Measurements from ENCODE around the gene VCL. TPM values are rescaled to one million over a fixed set of nuclear protein-coding genes. Genes with fewer than 3 reads are reported as not detected.

VCL gene
- total RNA-seq, 2 experiments from 2014 or later, result 18.5 to 19.7 TPM

- no peak overlapping the region for H3K27ac ChIP-seq (ENCODE audit: low read depth in 1 of 2, low read length in 2 of 2)
- TF ChIP-seq, protein P1, sequence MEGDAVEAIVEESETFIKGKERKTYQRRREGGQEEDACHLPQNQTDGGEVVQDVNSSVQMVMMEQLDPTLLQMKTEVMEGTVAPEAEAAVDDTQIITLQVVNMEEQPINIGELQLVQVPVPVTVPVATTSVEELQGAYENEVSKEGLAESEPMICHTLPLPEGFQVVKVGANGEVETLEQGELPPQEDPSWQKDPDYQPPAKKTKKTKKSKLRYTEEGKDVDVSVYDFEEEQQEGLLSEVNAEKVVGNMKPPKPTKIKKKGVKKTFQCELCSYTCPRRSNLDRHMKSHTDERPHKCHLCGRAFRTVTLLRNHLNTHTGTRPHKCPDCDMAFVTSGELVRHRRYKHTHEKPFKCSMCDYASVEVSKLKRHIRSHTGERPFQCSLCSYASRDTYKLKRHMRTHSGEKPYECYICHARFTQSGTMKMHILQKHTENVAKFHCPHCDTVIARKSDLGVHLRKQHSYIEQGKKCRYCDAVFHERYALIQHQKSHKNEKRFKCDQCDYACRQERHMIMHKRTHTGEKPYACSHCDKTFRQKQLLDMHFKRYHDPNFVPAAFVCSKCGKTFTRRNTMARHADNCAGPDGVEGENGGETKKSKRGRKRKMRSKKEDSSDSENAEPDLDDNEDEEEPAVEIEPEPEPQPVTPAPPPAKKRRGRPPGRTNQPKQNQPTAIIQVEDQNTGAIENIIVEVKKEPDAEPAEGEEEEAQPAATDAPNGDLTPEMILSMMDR (IDR thresholded peaks at IDR 0.05), result no peak
Measured at GRCh38 chr10:74096777-74097176, 98.9 kb downstream of the VCL start.

GRCh38 chr10:74097776-74098175, 99.9 kb downstream of the VCL start:
- no peak for ATAC-seq (ENCODE audit: poor library complexity)
- intact Hi-C loops (cut with DNase I, micrococcal nuclease), result no loop called here
- Histone ChIP-seq H3K4me3 (ENCODE audit: low read length) (no peak overlapping the region), H3K27ac (ENCODE audit: low read depth in 1 of 2, low read length in 2 of 2) (no peak overlapping the region), H3K36me3 (ENCODE audit: insufficient read depth, low read length) (peaks cover 87% of the 10 kb centered on the region), H3K9me3 (ENCODE audit: control insufficient read depth in 1 of 2, insufficient read depth in 1 of 2, low read length in 2 of 2) (no peaks in the 10 kb centered on the region), H3K4me1 (ENCODE audit: insufficient read depth, low read length) (no peaks in the 10 kb centered on the region), H3K27me3 (ENCODE audit: control insufficient read depth in 1 of 2, insufficient read depth in 2 of 2, low read length in 2 of 2) (no peaks in the 10 kb centered on the region)
- TF ChIP-seq, protein P1 (IDR thresholded peaks at IDR 0.05), result no peak
- no peaks in the 10 kb centered on the region for H3K9me3 Mint-ChIP-seq
- H3K4me1 Mint-ChIP-seq (ENCODE audit: low read depth), result no peaks in the 10 kb centered on the region
- H3K27me3 Mint-ChIP-seq, result no peaks in the 10 kb centered on the region
- CTCF ChIA-PET, result no interaction called here
- peak overlapping the region; percentile 1 for H3K27ac Mint-ChIP-seq
- H3K36me3 Mint-ChIP-seq (ENCODE audit: low read depth), result peaks cover 90% of the 10 kb centered on the region
- H3K4me3 Mint-ChIP-seq, result no peak overlapping the region
- POLR2A ChIA-PET, result no interaction called here
- DNase-seq, result no peak

More at GRCh38 chr10:74096777-74097176, 98.9 kb downstream of the VCL start:
- Histone ChIP-seq H3K9me3 (ENCODE audit: control insufficient read depth in 1 of 2, insufficient read depth in 1 of 2, low read length in 2 of 2) (no peaks in the 10 kb centered on the region), H3K27me3 (ENCODE audit: control insufficient read depth in 1 of 2, insufficient read depth in 2 of 2, low read length in 2 of 2) (no peaks in the 10 kb centered on the region), H3K4me1 (ENCODE audit: insufficient read depth, low read length) (no peaks in the 10 kb centered on the region), H3K36me3 (ENCODE audit: insufficient read depth, low read length) (peaks cover 93% of the 10 kb centered on the region), H3K4me3 (ENCODE audit: low read length) (no peak overlapping the region)
- Mint-ChIP-seq H3K4me1 (ENCODE audit: low read depth) (no peaks in the 10 kb centered on the region), H3K36me3 (ENCODE audit: low read depth) (peaks cover 90% of the 10 kb centered on the region), H3K9me3 (no peaks in the 10 kb centered on the region), H3K27ac (no peak overlapping the region), H3K4me3 (no peak overlapping the region), H3K27me3 (no peaks in the 10 kb centered on the region)
- no peak for ATAC-seq (ENCODE audit: poor library complexity)
- ChIA-PET CTCF (no interaction called here), POLR2A (no interaction called here)
- DNase-seq, result no peak
- intact Hi-C loops (cut with DNase I, micrococcal nuclease), result no loop called here

- TF ChIP-seq, protein P1 (IDR thresholded peaks at IDR 0.05), result no peak
- intact Hi-C loops (cut with DNase I, micrococcal nuclease), result no loop called here
- Mint-ChIP-seq H3K4me1 (ENCODE audit: low read depth) (no peaks in the 10 kb centered on the region), H3K4me3 (no peak overlapping the region), H3K27me3 (no peaks in the 10 kb centered on the region), H3K9me3 (no peaks in the 10 kb centered on the region), H3K27ac (peak overlapping the region; percentile 26), H3K36me3 (ENCODE audit: low read depth) (peaks cover 94% of the 10 kb centered on the region)
- ChIA-PET POLR2A (interaction anchor here (1.3 kb wide), 1 partner anchor 22 kb away, joined by 3 read pairs; no protein-coding TSS in a partner anchor), CTCF (no interaction called here)
- DNase-seq, result no peak
- Histone ChIP-seq H3K4me3 (ENCODE audit: low read length) (no peak overlapping the region), H3K36me3 (ENCODE audit: insufficient read depth, low read length) (peaks cover 87% of the 10 kb centered on the region), H3K27me3 (ENCODE audit: control insufficient read depth in 1 of 2, insufficient read depth in 2 of 2, low read length in 2 of 2) (no peaks in the 10 kb centered on the region), H3K9me3 (ENCODE audit: control insufficient read depth in 1 of 2, insufficient read depth in 1 of 2, low read length in 2 of 2) (no peaks in the 10 kb centered on the region), H3K27ac (ENCODE audit: low read depth in 1 of 2, low read length in 2 of 2) (no peak overlapping the region), H3K4me1 (ENCODE audit: insufficient read depth, low read length) (no peaks in the 10 kb centered on the region)
- no peak for ATAC-seq (ENCODE audit: poor library complexity)
Measured at GRCh38 chr10:74099420-74099819, 101.5 kb downstream of the VCL start.

All from CD4-positive, alpha-beta T cell (primary cell).